ENCODE results near the gene SCN10A. TPM values are rescaled to one million over a fixed set of nuclear protein-coding genes. Genes with fewer than 3 reads are reported as not detected.
A peak's percentile ranks its signal among the peaks of the same experiment; 100 is the strongest.

Gene SCN10A
- total and polyA plus RNA-seq, 2 of the 13 experiments (the other 11 are each of a cell fraction or from before 2014, with no cell fraction given) = not detected

GRCh38 chr3:38805765-38806386 is 10.1 kb downstream of the SCN10A start (continued):
- TF ChIP-seq KIAA2018 (CRISPR knock-in tag; IDR thresholded peaks at IDR 0.05; ENCODE audit: borderline replicate concordance) (no peak), DMTF1 (CRISPR knock-in tag; IDR thresholded peaks at IDR 0.05) (peak; percentile 96), NONO (IDR thresholded peaks at IDR 0.05) (no peak), NONO (CRISPR knock-in tag; conservative IDR thresholded peaks at IDR 0.05) (no peak; the same call in 1 of the 2 replicates), PRPF4 (IDR thresholded peaks at IDR 0.05; ENCODE audit: low read depth, low read length, poor library complexity, severe bottlenecking) (no peak), DNMT1 (CRISPR knock-in tag; IDR thresholded peaks at IDR 0.05) (no peak), ATM (IDR thresholded peaks at IDR 0.05; ENCODE audit: borderline replicate concordance) (no peak), RELA (CRISPR knock-in tag; IDR thresholded peaks at IDR 0.05) (peak; percentile 95), PAWR (CRISPR knock-in tag; IDR thresholded peaks at IDR 0.05; ENCODE audit: borderline replicate concordance) (0 out of 2 replicates have a peak, but pooled peaks have one; percentile 90), TBX2 (CRISPR knock-in tag; IDR thresholded peaks at IDR 0.05; ENCODE audit: borderline replicate concordance) (peak; percentile 81; the same call in 1 of the 2 replicates), PHB2 (IDR thresholded peaks at IDR 0.05; ENCODE audit: partially characterized antibody) (no peak), HES4 (CRISPR knock-in tag; IDR thresholded peaks at IDR 0.05; ENCODE audit: borderline replicate concordance) (peak; percentile 99), ZC3H13 (CRISPR knock-in tag; IDR thresholded peaks at IDR 0.05) (peak; percentile 86), ZNF749 (CRISPR knock-in tag; IDR thresholded peaks at IDR 0.05; ENCODE audit: borderline replicate concordance) (peak; percentile 97), ZSCAN25 (CRISPR knock-in tag; IDR thresholded peaks at IDR 0.05) (peak; percentile 92), ZNF737 (CRISPR knock-in tag; IDR thresholded peaks at IDR 0.05; ENCODE audit: borderline replicate concordance) (peak; percentile 99)

All from HepG2 (cell line).